GM12872 (cell line): ENCODE results near the gene ARFGAP2.

ENCODE experiments used
- CTCF ChIP-seq: IDR thresholded peaks from 3 replicates; pipeline ENCODE4 v1.5.1; 2011; ENCODE audit warnings: low read depth, mild to moderate bottlenecking, low read length, moderate library complexity; ENCODE audit not compliant: insufficient read depth

ARFGAP2 gene

GRCh38 chr11:47176328-47177228 is at the start of gene ARFGAP2:
Gene ARFGAP2, minus strand, starts transcription at chr11:47176879. Its CDS starts 26 bp downstream, at chr11:47176853.
- no peak for TF ChIP-seq CTCF

DNA sequence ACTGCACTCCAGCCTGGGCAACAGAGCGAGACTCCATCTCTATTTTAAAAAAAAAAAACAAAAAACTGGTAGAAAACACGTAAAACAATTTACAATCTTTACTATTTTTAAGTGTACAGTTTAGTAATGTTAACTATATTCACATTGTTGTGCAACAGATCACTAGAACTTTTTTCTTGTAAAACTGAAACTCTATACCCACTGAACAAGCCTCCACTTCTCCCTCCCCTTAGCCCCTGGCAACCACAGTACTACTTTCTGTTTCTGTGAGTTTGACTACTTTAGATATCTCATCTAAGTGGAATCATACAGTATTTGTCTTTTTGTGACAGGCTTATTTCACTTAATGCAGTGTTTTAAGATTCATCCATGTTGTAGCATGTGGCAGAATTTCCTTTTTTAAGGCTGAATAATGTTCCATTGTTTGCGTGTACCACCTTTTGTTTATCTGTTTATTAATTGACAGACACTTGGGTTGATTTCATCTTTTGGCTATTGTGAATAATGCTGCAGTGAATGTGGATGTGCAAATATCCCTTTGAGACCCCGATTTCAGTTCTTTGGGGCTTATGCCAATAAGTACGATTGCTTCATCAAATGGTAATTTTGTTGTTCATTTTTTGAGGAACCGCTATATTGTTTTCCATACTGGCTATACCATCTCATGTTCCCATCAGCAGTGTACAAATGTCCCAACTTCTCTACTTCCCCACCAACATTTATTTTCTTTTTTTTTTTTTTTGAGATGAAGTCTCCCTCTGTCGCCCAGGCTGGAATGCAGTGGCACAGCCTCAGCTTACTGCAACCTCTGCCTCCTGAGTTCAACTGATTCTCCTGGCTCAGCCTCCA is 49.1 kb upstream of the ARFGAP2 start:
- no peak for TF ChIP-seq CTCF

- no peak for TF ChIP-seq CTCF
These were observed 46.0 kb upstream of the ARFGAP2 start for GRCh38 chr11:47222696-47223095.

GRCh38 chr11:47220401-47220821 is 43.7 kb upstream of the ARFGAP2 start:
- no peak for TF ChIP-seq CTCF

DNA sequence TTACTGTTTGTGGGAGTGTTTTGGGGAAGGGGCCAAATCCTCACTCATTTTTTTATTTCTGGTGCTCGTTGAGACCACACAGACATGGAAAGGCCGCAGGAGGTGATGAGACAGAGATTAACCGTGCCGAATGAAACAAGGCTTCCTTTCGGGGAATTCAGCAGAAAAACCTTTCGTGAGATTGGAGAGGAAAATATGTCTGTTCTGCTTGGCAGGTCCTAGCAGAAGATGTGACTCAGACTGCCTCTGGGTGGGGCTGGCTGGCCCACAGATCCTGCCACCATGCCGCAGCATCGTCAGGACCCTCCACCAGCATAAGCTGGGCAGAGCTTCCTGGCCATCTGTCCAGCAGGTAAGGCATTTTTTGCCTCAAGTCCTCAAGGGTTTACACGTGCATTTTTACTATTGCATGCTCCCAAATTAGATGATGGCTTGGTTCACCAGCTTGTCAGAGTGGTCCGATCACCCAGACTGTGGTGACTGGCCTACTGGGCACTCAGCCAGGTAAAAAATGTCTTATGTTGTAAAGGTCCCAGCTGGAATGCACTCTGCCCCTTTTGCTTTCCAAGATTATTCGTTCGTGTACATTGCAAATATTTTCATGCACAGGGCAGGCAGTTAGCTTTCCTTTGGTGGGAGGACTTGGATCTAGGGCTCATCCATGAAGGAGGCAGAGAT is 39.6 kb upstream of the ARFGAP2 start:
- peak; percentile 45 for TF ChIP-seq CTCF

DNA sequence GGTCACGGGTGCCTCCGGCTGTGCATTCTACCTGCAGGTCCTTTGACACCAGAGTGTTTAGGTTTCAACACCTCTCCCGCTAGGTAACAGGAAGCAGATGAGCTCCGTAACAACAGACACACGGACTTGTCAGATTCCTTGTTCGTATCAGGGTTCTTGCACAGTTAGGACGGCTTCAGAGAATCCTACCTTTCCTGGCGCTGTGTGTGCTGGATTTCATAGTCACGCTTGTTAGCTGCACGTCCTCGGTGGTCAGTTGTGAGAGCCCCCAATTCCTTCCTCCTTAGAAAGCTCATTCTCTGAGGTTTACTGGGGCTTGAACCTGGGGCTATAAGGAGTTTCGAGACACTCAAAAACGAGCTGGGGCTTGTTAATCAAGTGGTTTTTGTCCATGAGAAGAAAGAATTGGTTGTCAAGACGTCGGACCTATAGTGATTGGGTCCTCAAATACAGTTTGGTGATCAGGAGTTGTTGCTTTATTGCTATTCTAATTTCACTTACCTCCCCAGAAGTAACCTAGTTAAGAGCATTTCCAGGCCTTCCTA is 38.8 kb upstream of the ARFGAP2 start:
- no peak for TF ChIP-seq CTCF
